Stimulated activated memory B cell treated with anti-CD40 and anti-IgM and Interleukin-4, amounts not matched to agents 10 μg/mL and 1 μg/mL and 100 μg/mL, for 72 hours (primary cell): ENCODE data around the gene NEK2.
"Not testable (repeated sequence)": the region's sequence is repeated elsewhere in the genome, so short reads cannot be mapped to it uniquely, and the experiment has no call there.

Experiments
- ATAC-seq: fragments of 150-1000 bp; cut with Tn5 transposase; 2 replicates; pipeline ENCODE4 v1.10.0; 2021
- H3K27ac Mint-ChIP-seq: one replicate; pipeline ENCODE4 v1.8.0; 2022; ENCODE audit warnings: mild to moderate bottlenecking, mixed read lengths
- H3K27me3 Mint-ChIP-seq: one replicate; pipeline ENCODE4 v1.8.0; 2022; ENCODE audit warnings: mixed read lengths
- H3K36me3 Mint-ChIP-seq: one replicate; pipeline ENCODE4 v1.8.0; 2022; ENCODE audit warnings: mixed read lengths
- H3K4me1 Mint-ChIP-seq: one replicate; pipeline ENCODE4 v1.8.0; 2022; ENCODE audit warnings: mixed read lengths
- H3K4me3 Mint-ChIP-seq: one replicate; pipeline ENCODE4 v1.8.0; 2022; ENCODE audit warnings: mild to moderate bottlenecking, moderate library complexity, mixed read lengths
- H3K9me3 Mint-ChIP-seq: one replicate; pipeline ENCODE4 v1.8.0; 2022; ENCODE audit warnings: mixed read lengths

Gene NEK2

GRCh38 chr1:211634931-211635330 lies 40.5 kb downstream of the NEK2 start:
- no peak for ATAC-seq
- Mint-ChIP-seq H3K4me3 (no peak overlapping the region), H3K36me3 (no peaks in the 10 kb centered on the region), H3K9me3 (no peaks in the 10 kb centered on the region), H3K27me3 (peaks cover 10% of the 10 kb centered on the region), H3K4me1 (peaks cover 9% of the 10 kb centered on the region), H3K27ac (no peak overlapping the region)

DNA sequence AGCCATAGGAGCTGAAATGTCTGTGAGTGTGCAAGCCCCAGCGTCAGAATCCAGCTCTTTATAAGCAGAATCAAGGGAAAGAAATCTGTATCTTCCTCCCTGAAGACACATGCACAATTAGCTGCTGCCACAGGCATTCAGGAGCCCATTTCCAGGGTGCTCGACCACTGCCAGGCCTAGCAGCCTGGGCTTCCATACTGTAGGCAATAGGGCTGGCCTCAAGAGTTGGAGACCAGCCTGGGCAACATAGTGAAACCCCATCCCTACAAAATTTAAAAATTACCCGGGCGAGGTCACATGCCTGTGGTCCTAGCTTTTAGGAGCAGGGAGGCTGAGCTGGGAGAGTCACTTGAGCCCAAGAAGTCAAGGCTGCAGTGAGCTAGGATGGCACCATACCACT lies 41.0 kb downstream of the NEK2 start:
- Mint-ChIP-seq H3K27ac (no peak overlapping the region), H3K9me3 (no peaks in the 10 kb centered on the region), H3K36me3 (no peaks in the 10 kb centered on the region), H3K27me3 (peaks cover 10% of the 10 kb centered on the region), H3K4me3 (no peak overlapping the region), H3K4me1 (peaks cover 9% of the 10 kb centered on the region)
- ATAC-seq: no peak

GRCh38 chr1:211633524-211633846 lies 41.9 kb downstream of the NEK2 start:
- no peak for ATAC-seq
- Mint-ChIP-seq H3K4me1 (peaks cover 9% of the 10 kb centered on the region), H3K4me3 (no peak overlapping the region), H3K36me3 (no peaks in the 10 kb centered on the region), H3K27ac (no peak overlapping the region), H3K9me3 (no peaks in the 10 kb centered on the region), H3K27me3 (peaks cover 10% of the 10 kb centered on the region)

DNA sequence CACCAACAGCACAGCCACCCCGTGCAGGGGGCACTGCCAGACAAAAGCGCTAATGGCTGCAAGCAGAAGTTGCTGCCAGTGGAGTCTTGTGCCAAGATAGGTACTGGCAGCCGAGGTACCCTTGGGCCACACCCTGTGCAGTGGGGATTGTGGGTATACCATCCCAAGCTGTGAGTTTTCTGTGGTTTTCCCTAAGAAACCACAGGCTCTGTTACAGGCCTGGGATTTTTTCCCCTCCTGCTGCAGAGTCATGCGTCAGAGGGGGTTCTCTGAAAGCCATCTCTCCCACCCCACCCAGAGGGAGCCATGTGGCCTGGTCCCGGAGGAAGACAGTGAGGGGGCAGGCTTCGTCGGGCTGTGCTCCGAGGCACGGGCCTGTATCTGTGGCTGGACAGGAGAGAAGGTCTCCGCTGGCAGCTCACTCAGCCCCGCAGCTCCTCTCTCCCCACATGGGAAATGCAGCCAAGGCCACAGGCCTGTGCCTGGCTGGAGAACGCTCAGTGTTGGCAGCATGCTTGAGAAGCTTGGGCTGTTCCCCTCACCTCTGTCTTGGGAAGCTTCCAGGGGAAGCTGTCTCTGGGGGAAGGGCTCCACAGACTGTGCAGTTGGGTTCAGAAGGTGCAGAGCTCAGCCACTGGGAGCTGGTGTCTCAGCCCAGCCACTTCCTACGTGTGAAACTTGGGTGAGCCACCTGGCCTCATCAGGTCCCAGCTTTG lies 42.5 kb downstream of the NEK2 start:
- no peaks in the 10 kb centered on the region for H3K9me3 Mint-ChIP-seq
- peak; percentile 22 for ATAC-seq
- peaks cover 9% of the 10 kb centered on the region for H3K4me1 Mint-ChIP-seq
- no peaks in the 10 kb centered on the region for H3K36me3 Mint-ChIP-seq
- H3K27ac Mint-ChIP-seq: no peak overlapping the region
- peaks cover 10% of the 10 kb centered on the region for H3K27me3 Mint-ChIP-seq
- no peak overlapping the region for H3K4me3 Mint-ChIP-seq

DNA sequence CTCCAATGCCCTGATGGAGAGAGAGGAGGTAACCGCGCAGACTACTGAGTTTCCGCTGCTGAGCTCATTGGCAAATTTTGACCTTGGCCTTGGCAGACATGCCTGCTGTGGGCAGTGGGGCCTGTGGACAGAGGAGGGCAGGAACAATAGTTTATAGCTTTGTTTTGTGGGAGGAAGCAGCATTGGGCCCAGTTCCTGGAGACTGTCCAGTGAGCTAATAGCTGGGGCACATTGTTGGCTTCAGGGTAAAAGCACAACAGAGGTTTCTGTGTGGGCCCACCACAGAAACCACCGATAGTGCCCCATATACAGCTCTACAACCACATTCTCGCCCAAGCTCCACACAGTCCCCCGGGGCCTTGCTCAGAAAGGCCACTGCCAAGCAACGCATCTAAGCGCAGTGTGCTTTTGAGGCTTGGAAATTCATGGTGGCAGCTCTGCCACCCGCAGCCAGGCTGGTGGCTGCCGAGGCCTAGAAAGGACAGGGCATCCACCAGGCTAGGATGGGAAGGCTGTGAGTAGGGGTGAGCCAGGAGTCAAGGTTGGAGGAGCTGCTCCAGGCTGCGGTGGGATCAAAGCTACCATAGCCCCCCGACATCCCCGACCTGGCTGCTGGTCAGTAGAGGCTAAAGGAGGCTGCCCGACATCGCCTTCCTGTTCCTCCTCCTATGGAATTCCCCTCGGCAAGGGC lies 43.2 kb downstream of the NEK2 start:
- peaks cover 10% of the 10 kb centered on the region for H3K27me3 Mint-ChIP-seq
- H3K27ac Mint-ChIP-seq: no peak overlapping the region
- H3K36me3 Mint-ChIP-seq: no peaks in the 10 kb centered on the region
- H3K4me3 Mint-ChIP-seq: no peak overlapping the region
- H3K4me1 Mint-ChIP-seq: peaks cover 9% of the 10 kb centered on the region
- no peaks in the 10 kb centered on the region for H3K9me3 Mint-ChIP-seq
- peak; percentile 83 for ATAC-seq

GRCh38 chr1:211631168-211631567 lies 44.3 kb downstream of the NEK2 start:
- H3K4me3 Mint-ChIP-seq: no peak overlapping the region
- no peak overlapping the region for H3K27ac Mint-ChIP-seq
- peaks cover 10% of the 10 kb centered on the region for H3K27me3 Mint-ChIP-seq
- ATAC-seq: no peak
- H3K9me3 Mint-ChIP-seq: no peaks in the 10 kb centered on the region
- no peaks in the 10 kb centered on the region for H3K36me3 Mint-ChIP-seq
- H3K4me1 Mint-ChIP-seq: peaks cover 9% of the 10 kb centered on the region

- H3K27ac Mint-ChIP-seq: no peak overlapping the region
- peaks cover 10% of the 10 kb centered on the region for H3K27me3 Mint-ChIP-seq
- H3K4me3 Mint-ChIP-seq: no peak overlapping the region
- H3K4me1 Mint-ChIP-seq: peaks cover 9% of the 10 kb centered on the region
- H3K9me3 Mint-ChIP-seq: no peaks in the 10 kb centered on the region
- no peak for ATAC-seq
- H3K36me3 Mint-ChIP-seq: no peaks in the 10 kb centered on the region
Observed at GRCh38 chr1:211630236-211631081, 45.0 kb downstream of the NEK2 start.

GRCh38 chr1:211628417-211628816 lies 47.0 kb downstream of the NEK2 start:
- Mint-ChIP-seq H3K27me3 (peaks cover 18% of the 10 kb centered on the region), H3K4me3 (no peak overlapping the region), H3K36me3 (no peaks in the 10 kb centered on the region), H3K4me1 (peaks cover 9% of the 10 kb centered on the region), H3K9me3 (no peaks in the 10 kb centered on the region), H3K27ac (no peak overlapping the region)
- no peak for ATAC-seq

DNA sequence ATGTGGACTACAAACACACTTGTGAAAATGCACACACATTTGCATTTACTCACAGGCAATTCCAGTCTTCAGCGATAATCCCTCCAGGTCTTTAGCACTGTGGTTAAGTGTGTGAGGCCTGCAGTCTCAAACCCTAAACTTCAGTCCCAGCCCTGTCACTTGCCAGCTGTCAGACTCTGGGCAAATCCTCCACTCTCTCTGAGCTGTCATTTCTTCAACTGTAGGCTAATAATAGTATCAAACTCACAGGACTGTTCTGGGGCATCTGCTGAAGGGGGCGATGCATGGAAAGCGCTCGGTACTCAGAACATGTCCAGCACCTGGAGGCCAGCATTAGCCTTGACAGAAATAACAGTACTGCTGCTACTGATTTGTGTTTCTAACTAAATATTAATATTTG lies 48.2 kb downstream of the NEK2 start:
- Mint-ChIP-seq H3K27ac (no peak overlapping the region), H3K4me3 (no peak overlapping the region), H3K4me1 (peaks cover 2% of the 10 kb centered on the region), H3K36me3 (no peaks in the 10 kb centered on the region), H3K9me3 (no peaks in the 10 kb centered on the region), H3K27me3 (peaks cover 26% of the 10 kb centered on the region)
- ATAC-seq: no peak

DNA sequence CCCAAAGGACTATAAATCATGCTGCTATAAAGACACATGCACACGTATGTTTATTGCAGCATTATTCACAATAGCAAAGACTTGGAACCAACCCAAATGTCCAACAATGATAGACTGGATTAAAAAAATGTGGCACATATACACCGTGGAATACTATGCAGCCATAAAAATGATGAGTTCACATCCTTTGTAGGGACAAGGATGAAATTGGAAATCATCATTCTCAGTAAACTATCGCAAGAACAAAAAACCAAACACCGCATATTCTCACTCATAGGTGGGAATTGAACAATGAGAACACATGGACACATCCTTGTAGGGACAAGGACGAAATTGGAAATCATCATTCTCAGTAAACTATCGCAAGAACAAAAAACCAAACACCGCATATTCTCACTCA lies 49.6 kb downstream of the NEK2 start:
- H3K4me3 Mint-ChIP-seq, ATAC-seq, H3K9me3 Mint-ChIP-seq, H3K27ac Mint-ChIP-seq, H3K4me1 Mint-ChIP-seq, H3K36me3 Mint-ChIP-seq: not testable (repeated sequence)
- H3K27me3 Mint-ChIP-seq: peaks cover 16% of the 10 kb centered on the region

DNA sequence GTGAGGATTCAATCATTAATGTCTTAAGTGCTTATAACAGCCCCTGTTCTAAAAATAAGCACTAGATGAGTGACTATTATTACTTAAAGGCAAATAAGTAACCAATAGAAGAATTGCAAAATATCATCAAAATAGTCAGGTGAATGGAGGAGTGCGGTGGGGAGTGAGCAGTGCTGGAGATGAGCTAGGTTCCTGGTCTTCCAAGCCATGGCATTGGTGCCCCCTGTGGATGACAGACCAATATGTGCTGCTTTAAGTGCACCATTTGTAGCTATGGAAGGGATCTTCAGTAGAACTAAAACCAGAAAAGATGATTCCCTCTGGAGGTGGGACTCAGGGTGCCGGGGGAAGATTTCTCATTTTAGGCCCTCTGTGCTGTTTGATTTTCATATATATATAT lies 50.4 kb downstream of the NEK2 start:
- H3K27me3 Mint-ChIP-seq: peaks cover 16% of the 10 kb centered on the region

GRCh38 chr1:211623515-211623914 lies 51.9 kb downstream of the NEK2 start:
- Mint-ChIP-seq H3K36me3 (no peaks in the 10 kb centered on the region), H3K4me1 (no peaks in the 10 kb centered on the region), H3K27ac (no peak overlapping the region), H3K9me3 (no peaks in the 10 kb centered on the region), H3K27me3 (peaks cover 16% of the 10 kb centered on the region), H3K4me3 (no peak overlapping the region)
- ATAC-seq: no peak

More for the DNA sequence above, 50.4 kb downstream of the NEK2 start:
- Mint-ChIP-seq H3K27ac (no peak overlapping the region), H3K4me1 (no peaks in the 10 kb centered on the region), H3K4me3 (no peak overlapping the region), H3K36me3 (no peaks in the 10 kb centered on the region), H3K9me3 (no peaks in the 10 kb centered on the region)
- peak; percentile 54 for ATAC-seq

- H3K9me3 Mint-ChIP-seq: no peaks in the 10 kb centered on the region
- H3K27me3 Mint-ChIP-seq: peaks cover 16% of the 10 kb centered on the region
- no peaks in the 10 kb centered on the region for H3K4me1 Mint-ChIP-seq
- no peaks in the 10 kb centered on the region for H3K36me3 Mint-ChIP-seq
- no peak overlapping the region for H3K27ac Mint-ChIP-seq
- no peak for ATAC-seq
- H3K4me3 Mint-ChIP-seq: no peak overlapping the region
Observed at GRCh38 chr1:211621447-211622198, 53.8 kb downstream of the NEK2 start.

DNA sequence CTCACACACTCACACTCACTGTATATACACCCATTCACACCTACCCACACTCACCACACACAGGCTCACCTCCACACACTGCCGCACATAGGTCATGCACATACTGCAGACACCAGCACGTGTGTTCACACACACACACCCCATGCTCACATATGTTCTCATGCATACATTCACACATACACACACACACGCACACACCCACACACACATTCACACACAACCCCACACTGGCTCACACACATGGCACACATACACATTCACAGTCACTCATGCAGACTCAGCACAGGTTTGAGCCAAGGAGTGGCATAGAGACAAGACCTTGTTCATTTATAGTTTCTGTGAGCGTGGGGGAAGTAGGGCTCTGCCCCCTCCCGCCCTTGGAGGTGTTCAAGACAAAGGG lies 55.3 kb downstream of the NEK2 start:
- no peak overlapping the region for H3K4me3 Mint-ChIP-seq
- no peaks in the 10 kb centered on the region for H3K4me1 Mint-ChIP-seq
- no peak for ATAC-seq
- H3K36me3 Mint-ChIP-seq: no peaks in the 10 kb centered on the region
- peaks cover 16% of the 10 kb centered on the region for H3K27me3 Mint-ChIP-seq
- H3K27ac Mint-ChIP-seq: no peak overlapping the region
- H3K9me3 Mint-ChIP-seq: no peaks in the 10 kb centered on the region
